HG03354 (cell line): Measurements from ENCODE around the gene ATF6.
"Not testable (repeated sequence)": the region's sequence is repeated elsewhere in the genome, so short reads cannot be mapped to it uniquely, and the experiment has no call there.

Experiments
- ATAC-seq: cut with Tn5 transposase; IDR thresholded peaks from one replicate; pipeline ENCODE4 v1.9.1; 2021; ENCODE audit warnings: mild to moderate bottlenecking; ENCODE audit not compliant: unreplicated experiment, poor library complexity, severe bottlenecking

Gene ATF6

GRCh38 chr1:161820914-161821313, 54.8 kb downstream of the ATF6 start:
- ATAC-seq, result no peak

- no peak for ATAC-seq
Observed at GRCh38 chr1:161824618-161825017, 58.5 kb downstream of the ATF6 start.

- ATAC-seq, result no peak
Observed at GRCh38 chr1:161825831-161826230, 59.7 kb downstream of the ATF6 start.

GRCh38 chr1:161826478-161826877, 60.4 kb downstream of the ATF6 start:
- ATAC-seq, result no peak

GRCh38 chr1:161827786-161828185, 61.7 kb downstream of the ATF6 start:
- ATAC-seq, result no peak

GRCh38 chr1:161832299-161832907, 66.3 kb downstream of the ATF6 start:
- ATAC-seq, result not testable (repeated sequence)

- no peak for ATAC-seq
Observed at GRCh38 chr1:161834967-161835550, 68.9 kb downstream of the ATF6 start.

GRCh38 chr1:161836018-161836417, 69.9 kb downstream of the ATF6 start:
- ATAC-seq, result no peak

- ATAC-seq, result no peak
Observed at GRCh38 chr1:161838362-161838761, 72.2 kb downstream of the ATF6 start.

- no peak for ATAC-seq
Observed at GRCh38 chr1:161838885-161839284, 72.8 kb downstream of the ATF6 start.

- no peak for ATAC-seq
Observed at GRCh38 chr1:161839591-161839990, 73.5 kb downstream of the ATF6 start.

- no peak for ATAC-seq
Observed at GRCh38 chr1:161840363-161840762, 74.2 kb downstream of the ATF6 start.

GRCh38 chr1:161843156-161843555, 77.0 kb downstream of the ATF6 start:
- no peak for ATAC-seq

GRCh38 chr1:161844696-161845095, 78.6 kb downstream of the ATF6 start:
- ATAC-seq, result no peak

GRCh38 chr1:161848676-161849075, 82.6 kb downstream of the ATF6 start:
- ATAC-seq, result no peak

- ATAC-seq, result no peak
Observed at GRCh38 chr1:161849518-161849917, 83.4 kb downstream of the ATF6 start.

- no peak for ATAC-seq
Observed at GRCh38 chr1:161855260-161855659, 89.1 kb downstream of the ATF6 start.

- ATAC-seq, result no peak
Observed at GRCh38 chr1:161858271-161858670, 92.2 kb downstream of the ATF6 start.

GRCh38 chr1:161863549-161863948, 97.4 kb downstream of the ATF6 start:
- ATAC-seq, result no peak

GRCh38 chr1:161864577-161864976, 98.5 kb downstream of the ATF6 start:
- no peak for ATAC-seq

- ATAC-seq, result no peak
Observed at GRCh38 chr1:161866241-161866640, 100.1 kb downstream of the ATF6 start.

- ATAC-seq, result no peak
Observed at GRCh38 chr1:161868832-161869231, 102.7 kb downstream of the ATF6 start.
